ENCODE measurements around the gene VPS13A. TPM values are rescaled to one million over a fixed set of nuclear protein-coding genes. Genes with fewer than 3 reads are reported as not detected.
A peak's percentile ranks its signal among the peaks of the same experiment; 100 is the strongest.

Gene VPS13A
- total and polyA plus RNA-seq, 8 donors = 7.4 to 19.1 (median 15.6) TPM

DNA sequence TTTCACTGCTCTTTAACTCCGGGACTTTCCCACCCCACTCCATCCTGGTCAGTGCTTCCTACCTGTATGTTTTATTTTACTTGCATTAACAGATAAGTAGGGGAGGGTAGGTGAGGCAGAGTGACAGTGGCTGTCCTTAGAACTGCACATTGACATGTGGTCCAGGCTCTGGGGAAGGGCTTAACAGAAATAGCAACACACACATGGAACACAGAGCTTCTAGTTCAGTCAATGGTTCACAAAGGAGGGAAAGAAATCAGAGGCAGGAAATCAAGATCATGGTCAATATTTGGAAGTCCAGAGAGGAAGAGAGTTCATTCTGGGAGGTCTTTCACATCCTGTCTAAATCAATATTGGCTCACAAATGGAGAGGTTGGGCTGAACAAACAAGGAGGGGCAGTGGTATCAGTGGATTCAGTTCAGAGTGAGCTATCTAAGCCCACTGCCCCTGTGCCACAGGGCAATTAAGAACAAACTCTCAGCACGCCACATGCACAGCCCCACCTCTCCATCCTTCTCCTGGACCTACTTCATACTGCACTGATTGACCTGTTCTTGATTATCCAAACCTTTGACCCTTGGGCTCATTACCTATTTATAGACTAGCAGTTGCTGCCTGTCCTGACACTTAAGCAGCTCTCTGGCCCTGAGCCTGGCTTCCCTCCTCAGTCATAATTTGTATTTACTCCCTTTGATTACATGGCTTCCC is 6.2 kb upstream of the VPS13A start:
- no peaks in the 10 kb centered on the region for H3K4me1 ChIP-seq
- intact Hi-C loops (cut with DNase I) = no loop called here
- peak in 1 of 4 donors; percentile 21 for ATAC-seq

GRCh38 chr9:77175151-77175550 is 2.2 kb upstream of the VPS13A start:
- no peaks in the 10 kb centered on the region for H3K9me3 ChIP-seq
- no peak overlapping the region for H3K27ac ChIP-seq
- no peak for ATAC-seq
- H3K4me1 ChIP-seq = peaks cover 0 to 10% (median 9%) of the 10 kb centered on the region in 3 donors
- H3K4me3 ChIP-seq = no peak overlapping the region
- no peak for FAIRE-seq
- DNase-seq = no peak
- 45 to 61% methylated on average over 2 of the region's 2 CpGs for WGBS, 2 donors
- no peak for TF ChIP-seq CTCF (IDR thresholded peaks at IDR 0.05)
- H3K36me3 ChIP-seq = no peaks in the 10 kb centered on the region
- H3K27me3 ChIP-seq = no peaks in the 10 kb centered on the region
- intact Hi-C loops (cut with DNase I) = no loop called here

More for the DNA sequence above, 6.2 kb upstream of the VPS13A start:
- no peaks in the 10 kb centered on the region for H3K9me3 ChIP-seq
- TF ChIP-seq CTCF (IDR thresholded peaks at IDR 0.05) = no peak
- no peak for FAIRE-seq
- 78 to 90% methylated on average over 2 of the region's 2 CpGs for WGBS, 2 donors
- no peak for DNase-seq
- H3K27me3 ChIP-seq = no peaks in the 10 kb centered on the region
- H3K27ac ChIP-seq = no peak overlapping the region
- no peak overlapping the region for H3K4me3 ChIP-seq
- H3K36me3 ChIP-seq = no peaks in the 10 kb centered on the region

DNA sequence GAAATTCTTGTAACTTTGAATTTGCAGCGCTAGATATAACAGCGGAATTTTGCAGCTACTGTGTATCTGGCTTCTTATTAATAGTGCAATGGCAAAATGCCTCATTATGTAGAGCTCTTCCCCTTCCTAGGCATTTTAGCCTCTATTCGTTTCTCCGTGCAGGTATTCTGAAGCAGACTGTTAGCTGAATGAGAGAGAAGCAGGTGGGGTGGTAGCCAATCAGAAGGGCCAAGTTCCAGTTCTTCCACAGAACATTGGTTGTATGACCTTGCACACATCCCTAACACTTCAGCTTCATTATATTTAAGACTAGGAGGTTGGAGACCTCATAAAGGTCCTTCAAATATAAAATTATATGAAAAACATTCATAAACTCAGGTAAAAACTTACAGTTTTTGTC is 1.2 kb upstream of the VPS13A start:
- ATAC-seq (no peak), FAIRE-seq (no peak), DNase-seq (no peak)
- WGBS, 2 donors = 34 to 39% methylated on average over 4 of the region's 4 CpGs
- no peak for TF ChIP-seq CTCF (IDR thresholded peaks at IDR 0.05)
- H3K4me1 ChIP-seq = peaks cover 0 to 10% (median 9%) of the 10 kb centered on the region in 3 donors
- intact Hi-C loops (cut with DNase I) = no loop called here
- H3K27ac ChIP-seq = peak overlapping the region in 1 of 4 donors; percentile 80
- H3K27me3 ChIP-seq = no peaks in the 10 kb centered on the region
- no peaks in the 10 kb centered on the region for H3K36me3 ChIP-seq
- H3K4me3 ChIP-seq = no peak overlapping the region
- H3K9me3 ChIP-seq = no peaks in the 10 kb centered on the region

DNA sequence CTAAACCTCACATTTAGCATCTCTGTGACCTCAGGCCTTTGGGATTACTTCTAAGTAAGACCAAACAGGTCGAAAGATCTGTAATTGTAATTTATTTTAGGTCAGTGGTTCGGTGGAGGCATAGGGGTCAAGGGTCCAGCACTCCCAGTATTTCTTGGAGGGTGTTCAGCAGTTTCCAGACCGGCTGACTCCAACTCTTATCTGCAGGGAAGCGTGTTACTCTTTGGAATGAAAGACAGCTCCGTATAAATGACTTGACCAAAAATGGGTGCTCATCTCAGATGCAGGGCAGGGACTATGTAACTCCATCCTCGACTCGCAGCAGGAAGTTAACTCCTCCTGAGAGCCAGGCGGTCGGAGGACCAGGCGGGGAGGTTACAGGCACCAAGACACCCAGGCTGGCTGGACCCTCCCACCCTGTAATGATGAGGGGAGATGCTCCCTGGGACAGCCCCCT is 620 bp upstream of the VPS13A start:
- no peak for DNase-seq
- intact Hi-C loops (cut with DNase I) = no loop called here
- H3K36me3 ChIP-seq = no peaks in the 10 kb centered on the region
- H3K4me1 ChIP-seq = peaks cover 0 to 10% (median 9%) of the 10 kb centered on the region in 3 donors
- 0 to 1% methylated on average over 10 of the region's 10 CpGs for WGBS, 2 donors
- TF ChIP-seq CTCF (IDR thresholded peaks at IDR 0.05) = no peak
- peak; percentile 27 to 57 (median 42) for ATAC-seq
- H3K27me3 ChIP-seq = no peaks in the 10 kb centered on the region
- H3K4me3 ChIP-seq = peak overlapping the region; percentile 62 to 80 (median 68)
- no peaks in the 10 kb centered on the region for H3K9me3 ChIP-seq
- no peak for FAIRE-seq
- H3K27ac ChIP-seq = peak overlapping the region; percentile 41 to 80 (median 69)

Measured in pancreas (tissue), 10 donors.